Brain pericyte (primary cell): ENCODE measurements around the gene SYT15B.
"Not testable (repeated sequence)": the region's sequence is repeated elsewhere in the genome, so short reads cannot be mapped to it uniquely, and the experiment has no call there.

Source experiments
- DNase-seq: peaks from one replicate; pipeline ENCODE4 v3.0.0-alpha.2; 2012; ENCODE audit warnings: low read depth, low spot score

SYT15B gene

GRCh38 chr10:47763554-47764175, at the start of gene SYT15B:
SYT15B (minus strand) TSS chr10:47763592; CDS start chr10:47762640, 952 bp downstream.
- DNase-seq, result not testable (repeated sequence)

- DNase-seq, result not testable (repeated sequence)
These were observed 16.2 kb upstream of the SYT15B start for GRCh38 chr10:47779590-47779989.

GRCh38 chr10:47775361-47776231, 12.2 kb upstream of the SYT15B start:
- peak; percentile 40 for DNase-seq

GRCh38 chr10:47770745-47771144, 7.4 kb upstream of the SYT15B start:
- DNase-seq, result not testable (repeated sequence)

- DNase-seq, result not testable (repeated sequence)
These were observed 5.3 kb upstream of the SYT15B start for GRCh38 chr10:47768578-47769115.

- not testable (repeated sequence) for DNase-seq
These were observed 4.7 kb upstream of the SYT15B start for GRCh38 chr10:47768085-47768484.

DNA sequence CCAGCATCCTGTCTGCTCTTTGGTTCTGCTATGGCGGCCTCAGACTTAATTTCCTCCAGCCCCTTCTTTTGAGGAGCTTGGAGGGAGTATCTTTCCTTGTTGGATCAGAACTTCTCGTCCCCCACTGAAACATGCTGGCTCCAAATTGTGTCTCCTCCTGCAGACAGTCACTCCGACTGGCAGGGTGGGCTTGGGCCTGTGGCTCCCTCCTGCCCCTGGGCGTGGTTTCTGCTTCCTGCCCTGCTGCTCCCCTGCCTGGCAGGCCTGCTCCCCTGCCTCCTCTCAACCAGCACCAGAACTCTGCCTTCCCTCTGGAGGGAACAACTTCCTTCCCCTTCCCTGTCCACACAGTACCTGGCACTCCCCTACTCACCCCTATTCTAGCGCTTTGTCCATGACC, 3.8 kb upstream of the SYT15B start:
- not testable (repeated sequence) for DNase-seq

DNA sequence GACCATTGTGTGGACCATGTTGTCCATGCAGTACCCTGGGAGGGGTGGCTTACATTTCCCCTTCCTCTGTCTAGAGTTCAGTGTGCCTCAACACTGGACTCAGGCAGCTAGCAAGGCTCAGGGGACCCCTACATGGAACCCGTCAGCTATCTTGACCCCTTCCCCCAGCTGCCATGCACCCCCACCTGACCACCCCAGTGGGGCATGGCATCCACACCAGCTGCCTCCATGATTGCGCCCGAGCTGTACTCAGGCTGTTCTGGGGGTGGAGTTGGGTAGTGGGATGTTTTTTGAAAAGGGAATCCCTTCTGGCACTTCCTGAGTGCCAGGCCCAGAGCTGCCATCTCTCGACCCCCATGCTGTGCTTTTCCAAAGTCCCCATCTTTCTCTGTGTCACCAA, 1.8 kb upstream of the SYT15B start:
- not testable (repeated sequence) for DNase-seq

GRCh38 chr10:47762674-47763553, 478 bp downstream of the SYT15B start:
- DNase-seq, result not testable (repeated sequence)

DNA sequence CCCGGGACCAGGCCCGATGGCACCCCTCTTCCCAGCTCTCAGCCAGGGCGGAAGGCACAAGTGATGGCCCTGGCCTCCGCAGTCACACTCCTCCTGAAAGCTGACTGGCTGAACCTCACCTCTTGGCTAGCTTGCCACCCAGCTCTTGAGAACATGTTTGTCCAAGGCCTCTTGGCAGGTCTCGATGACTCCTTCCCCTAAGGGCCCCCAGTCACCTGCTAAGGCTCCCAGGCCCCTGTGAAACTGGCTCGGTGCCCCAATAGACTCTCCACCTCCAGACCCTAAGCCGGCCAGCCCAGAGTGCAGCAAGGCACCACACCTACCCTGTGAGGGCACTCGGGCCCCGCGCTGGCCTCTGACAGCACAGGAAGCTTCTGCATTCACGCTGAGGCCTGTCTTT, 4.5 kb downstream of the SYT15B start:
- not testable (repeated sequence) for DNase-seq

- not testable (repeated sequence) for DNase-seq
These were observed 7.2 kb downstream of the SYT15B start for GRCh38 chr10:47756169-47756568.

GRCh38 chr10:47753871-47754270, 9.5 kb downstream of the SYT15B start:
- not testable (repeated sequence) for DNase-seq

DNA sequence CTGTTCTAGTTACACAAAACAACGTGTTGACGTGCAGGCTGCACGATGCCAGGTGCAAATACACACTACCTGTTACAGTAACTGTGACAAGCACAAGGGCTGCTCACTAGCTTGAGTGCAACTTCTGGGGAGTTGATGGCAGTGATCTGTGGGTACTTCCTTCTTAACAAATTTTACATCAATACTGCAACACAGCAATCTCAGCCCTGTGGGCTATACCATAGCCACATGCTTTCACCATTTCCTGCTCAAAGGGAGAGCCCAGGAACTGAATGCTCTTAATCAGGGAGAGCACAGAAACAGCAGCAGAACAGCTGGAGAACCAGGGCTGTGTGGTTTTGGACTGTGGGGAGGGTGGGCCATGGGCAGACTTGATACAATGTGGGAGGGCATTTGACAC, 10.2 kb downstream of the SYT15B start:
- not testable (repeated sequence) for DNase-seq

DNA sequence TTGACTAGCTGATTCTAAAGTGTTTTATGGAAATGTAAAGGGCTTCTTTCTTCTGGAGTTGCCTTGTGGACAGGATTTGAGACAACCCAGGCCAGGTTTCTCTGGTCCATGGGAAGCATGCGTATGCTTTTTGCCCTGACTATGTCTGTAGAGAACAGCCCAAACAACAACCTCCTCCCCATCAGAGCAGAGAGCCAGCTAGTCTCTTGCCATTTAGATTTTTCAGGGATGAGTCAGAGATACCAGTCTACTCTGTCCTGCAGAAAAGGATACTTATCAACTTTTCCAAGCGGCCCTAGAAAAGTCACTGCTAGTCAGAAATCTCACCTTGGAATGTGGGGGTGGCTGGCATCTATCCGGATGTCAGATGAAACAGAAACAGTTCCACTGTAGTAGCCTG, 11.6 kb downstream of the SYT15B start:
- not testable (repeated sequence) for DNase-seq

DNA sequence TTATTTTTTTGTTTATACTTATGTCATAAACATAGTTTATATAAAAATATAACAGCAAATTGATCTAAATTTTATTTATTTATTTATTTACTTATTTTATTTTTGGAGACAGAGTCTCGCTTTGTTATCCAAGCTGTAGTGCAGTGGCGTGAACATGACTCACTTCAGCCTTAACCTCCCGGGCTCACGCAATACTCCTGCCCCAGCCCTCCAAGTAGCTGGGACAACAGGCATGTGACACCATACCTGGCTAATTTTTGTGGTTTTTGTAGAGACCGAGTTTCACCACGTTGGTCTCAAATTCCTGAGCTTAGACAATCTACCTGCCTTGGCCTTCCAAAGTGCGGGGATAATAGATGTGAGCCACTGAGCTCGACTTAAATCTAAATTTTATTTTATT, 13.0 kb downstream of the SYT15B start:
- not testable (repeated sequence) for DNase-seq

DNA sequence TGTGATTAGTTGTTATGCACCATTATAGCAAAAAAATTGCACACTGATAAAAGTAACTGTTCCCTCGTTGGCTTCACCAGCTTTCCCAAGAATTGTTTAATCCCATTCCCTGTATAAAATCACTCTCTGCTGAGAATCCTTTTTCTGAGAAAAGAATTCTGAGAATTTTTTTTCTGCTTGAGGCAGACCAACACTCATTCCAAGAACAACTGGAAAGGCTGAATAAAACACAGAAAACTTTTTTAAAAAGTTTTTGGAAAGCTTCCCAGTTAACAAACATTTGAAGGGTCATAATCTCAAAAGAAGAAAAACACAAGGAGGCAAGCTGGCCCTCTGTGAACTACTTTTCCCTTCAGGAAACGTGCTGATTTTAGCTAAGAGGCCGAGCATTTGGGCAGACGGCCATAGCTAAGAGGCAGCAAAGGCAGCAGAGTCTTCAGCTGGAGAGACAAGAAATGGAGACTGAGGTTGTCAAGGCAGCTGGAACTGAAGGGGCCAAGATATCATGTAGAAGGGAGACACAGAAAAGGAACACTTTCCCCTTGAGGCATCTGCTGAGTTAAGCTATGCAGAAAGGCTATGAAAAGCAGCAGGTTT, 16.5 kb downstream of the SYT15B start:
- DNase-seq, result peak; percentile 27

- not testable (repeated sequence) for DNase-seq
These were observed 18.5 kb downstream of the SYT15B start for GRCh38 chr10:47744881-47745280.

GRCh38 chr10:47743611-47744550, 19.5 kb downstream of the SYT15B start:
- not testable (repeated sequence) for DNase-seq

GRCh38 chr10:47740868-47741267, 22.5 kb downstream of the SYT15B start:
- DNase-seq, result not testable (repeated sequence)

- not testable (repeated sequence) for DNase-seq
These were observed 32.5 kb downstream of the SYT15B start for GRCh38 chr10:47730911-47731310.
